HG03280 (cell line): ENCODE results near the gene TPP1.
A peak's percentile ranks its signal among the peaks of the same experiment; 100 is the strongest.

Experiments used
- ATAC-seq: cut with Tn5 transposase; IDR thresholded peaks from one replicate; pipeline ENCODE4 v1.9.1; 2021; ENCODE audit warnings: mild to moderate bottlenecking, moderate library complexity; ENCODE audit not compliant: unreplicated experiment

TPP1 gene

GRCh38 chr11:6647836-6648235, 28.6 kb upstream of the TPP1 start:
- no peak for ATAC-seq

DNA sequence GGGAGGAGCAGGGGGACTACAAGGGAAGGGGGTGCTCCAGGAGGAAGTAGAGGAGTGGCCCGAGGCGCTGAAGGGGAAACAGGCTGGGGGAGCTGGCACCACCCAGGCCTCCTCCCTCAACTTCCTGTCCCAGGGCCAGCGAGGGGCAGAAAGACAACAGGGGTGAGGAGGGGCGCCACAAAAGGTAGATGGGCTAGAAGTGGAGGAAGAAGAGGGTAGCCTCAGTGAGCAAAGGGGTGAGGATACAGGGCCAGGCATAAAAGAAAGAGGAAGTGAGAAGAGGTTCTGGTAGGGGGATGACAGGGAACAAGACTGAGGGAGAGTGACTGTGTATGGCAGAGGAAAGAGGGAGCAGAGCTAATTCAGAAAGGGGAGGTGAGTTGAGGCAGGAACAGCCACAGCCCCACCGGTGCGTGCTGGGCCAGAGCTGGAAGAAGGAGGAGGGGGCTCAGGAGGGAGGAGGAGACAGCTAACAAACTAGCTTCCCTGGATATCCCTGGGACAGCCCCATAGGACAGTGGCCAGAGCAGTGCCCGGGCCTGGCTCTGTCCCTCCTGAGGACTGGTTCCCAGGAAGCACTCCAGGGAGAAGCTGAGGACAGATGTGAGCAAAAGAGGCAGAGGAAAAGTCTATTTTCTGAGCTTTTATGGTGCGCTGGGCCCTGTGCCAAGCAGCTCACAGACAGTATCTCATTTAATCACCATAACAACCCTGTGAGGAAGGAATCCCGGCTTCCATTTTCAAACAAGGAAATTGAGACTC, 27.9 kb upstream of the TPP1 start:
- peak; percentile 88 for ATAC-seq

DNA sequence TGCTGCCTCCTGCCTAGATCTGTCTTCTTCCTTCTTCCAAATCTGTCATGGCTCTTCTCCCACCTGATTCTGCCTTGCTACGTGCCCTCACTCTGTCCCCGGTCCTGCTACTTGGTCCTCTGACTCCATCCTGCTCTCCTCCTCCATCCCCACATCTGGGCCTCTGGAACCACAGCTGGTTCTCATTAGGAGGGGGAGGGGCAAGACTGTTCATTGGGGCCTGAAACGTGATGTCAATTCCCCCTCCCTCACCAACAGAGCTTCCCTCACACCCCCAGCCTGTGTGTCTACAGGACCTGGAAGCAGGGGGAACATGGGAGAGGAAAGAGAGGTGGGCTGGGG, 27.3 kb upstream of the TPP1 start:
- ATAC-seq, result no peak

DNA sequence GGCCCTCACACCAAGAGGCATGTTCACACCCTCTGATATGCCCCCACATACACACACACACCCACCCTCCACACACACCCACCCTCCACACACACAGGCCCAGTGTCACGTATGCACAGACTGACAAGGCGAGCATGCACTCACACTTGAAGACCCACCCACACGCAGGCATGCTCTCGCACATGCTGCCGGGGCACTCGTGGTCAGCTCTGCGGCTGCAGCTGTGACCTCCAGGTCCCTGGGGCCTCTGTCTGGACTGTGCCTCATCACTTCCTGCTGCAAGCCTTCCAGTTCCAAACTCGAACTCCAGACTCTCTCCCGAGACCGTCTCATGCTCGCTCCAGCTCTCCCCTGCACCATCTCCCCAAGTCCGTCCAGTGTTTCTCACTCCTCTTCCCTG, 26.8 kb upstream of the TPP1 start:
- ATAC-seq, result no peak

- no peak for ATAC-seq
Observed at GRCh38 chr11:6642957-6643356, 23.7 kb upstream of the TPP1 start.

GRCh38 chr11:6640985-6641701, 21.9 kb upstream of the TPP1 start:
- no peak for ATAC-seq

- no peak for ATAC-seq
Observed at GRCh38 chr11:6640036-6640984, 21.1 kb upstream of the TPP1 start.

DNA sequence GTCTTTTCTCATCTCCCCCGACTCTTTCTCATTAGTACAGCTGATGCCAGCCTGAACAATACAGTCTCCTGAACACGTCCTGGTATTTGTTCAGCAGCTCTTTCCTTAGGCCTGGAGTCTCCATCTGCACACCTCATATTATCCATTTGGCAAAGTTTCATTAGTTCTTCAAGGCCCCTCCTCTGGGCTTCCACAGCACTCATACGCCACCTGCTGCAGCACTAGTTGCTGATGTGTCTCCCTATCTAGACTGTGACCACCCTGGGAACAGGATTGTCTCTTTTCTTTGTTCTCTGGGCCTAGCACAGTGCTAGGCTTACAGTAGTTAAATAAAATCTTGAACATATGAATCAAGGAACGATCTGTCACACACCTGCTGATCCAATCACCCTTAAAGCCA, 19.2 kb upstream of the TPP1 start:
- ATAC-seq, result no peak

DNA sequence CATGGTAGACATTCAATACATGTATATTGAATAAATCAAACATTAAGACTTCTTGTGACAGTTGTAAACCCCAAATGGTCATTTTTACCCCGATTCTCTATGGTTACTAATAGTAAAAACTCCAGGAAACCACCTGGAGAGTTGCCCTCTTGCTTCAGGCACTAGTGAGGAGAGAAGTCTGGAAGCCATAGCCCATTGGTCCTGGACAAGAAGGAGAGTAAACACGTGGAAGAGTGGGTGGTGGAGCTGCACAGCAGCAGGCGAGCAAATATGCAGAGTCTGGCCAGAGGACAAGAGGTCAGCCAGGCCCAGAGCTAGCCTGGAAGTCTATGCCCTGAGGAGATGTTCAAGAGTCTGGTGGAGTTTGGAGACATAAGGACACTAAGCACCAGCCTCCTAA, 18.6 kb upstream of the TPP1 start:
- no peak for ATAC-seq

DNA sequence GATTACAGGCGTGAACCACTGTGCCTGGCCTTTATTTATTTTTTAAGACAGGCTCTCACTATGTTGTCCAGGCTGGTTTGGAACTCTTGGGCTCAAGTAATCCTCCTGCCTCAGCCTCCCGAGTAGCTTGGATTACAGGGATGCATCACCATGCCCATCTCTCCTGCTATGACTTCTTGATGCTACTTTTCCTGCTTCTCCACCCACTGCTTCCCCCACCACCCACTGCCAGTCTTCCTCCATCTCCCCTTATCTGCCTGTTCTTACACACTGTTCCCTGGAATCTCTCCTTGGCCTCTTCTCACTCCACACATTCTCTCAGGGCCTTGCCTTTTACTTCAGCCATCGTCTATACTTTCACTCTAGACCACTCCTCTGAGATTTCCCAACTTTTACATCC, 17.3 kb upstream of the TPP1 start:
- ATAC-seq, result no peak

GRCh38 chr11:6635082-6635932, 16.1 kb upstream of the TPP1 start:
- no peak for ATAC-seq

- no peak for ATAC-seq
Observed at GRCh38 chr11:6634534-6634933, 15.3 kb upstream of the TPP1 start.

DNA sequence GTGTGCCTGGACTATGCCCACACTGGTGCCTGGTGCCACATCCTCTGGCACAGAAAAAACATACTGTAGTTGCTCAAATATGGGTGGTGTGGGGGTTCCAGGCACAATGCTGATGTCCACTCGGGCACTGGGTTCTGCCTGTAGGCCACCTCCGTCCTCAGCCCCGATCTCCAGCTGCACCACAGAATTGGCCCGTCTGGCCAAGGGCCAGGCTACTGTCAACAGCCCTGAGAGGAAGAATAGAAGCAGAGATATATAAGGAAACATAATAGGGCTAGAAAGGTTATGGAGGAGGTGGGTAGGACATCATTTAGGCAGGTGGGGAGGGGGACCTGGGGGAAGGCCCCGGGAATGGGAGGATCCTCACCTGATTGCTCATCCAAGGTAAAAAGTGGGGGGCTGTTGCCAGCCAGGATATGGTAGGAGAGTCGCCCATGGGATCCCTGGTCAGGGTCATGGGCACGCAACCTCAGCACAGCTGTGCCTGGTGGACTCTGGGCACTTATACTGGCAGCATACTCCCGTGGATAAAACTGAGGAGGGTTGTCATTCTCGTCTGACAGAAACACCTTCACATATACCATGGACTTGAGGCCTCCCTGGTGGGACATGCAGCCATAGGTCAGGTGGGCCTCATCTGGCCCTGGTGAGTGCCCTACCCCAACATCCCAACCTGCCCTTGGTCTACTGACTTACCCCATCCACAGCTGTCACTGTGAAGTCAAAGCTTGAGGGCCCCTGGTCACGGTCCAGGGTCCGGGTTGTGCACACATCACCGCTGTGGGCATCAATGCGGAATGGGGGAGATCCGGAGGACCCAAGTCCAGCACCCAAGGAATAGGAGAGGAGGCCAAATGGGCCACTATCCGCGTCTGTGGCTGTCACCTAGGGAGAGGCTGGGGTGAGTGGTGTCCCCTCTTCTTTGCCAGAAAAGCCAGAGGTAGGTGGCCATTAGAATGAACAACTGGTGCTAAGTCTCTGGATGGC, 14.5 kb upstream of the TPP1 start:
- no peak for ATAC-seq

DNA sequence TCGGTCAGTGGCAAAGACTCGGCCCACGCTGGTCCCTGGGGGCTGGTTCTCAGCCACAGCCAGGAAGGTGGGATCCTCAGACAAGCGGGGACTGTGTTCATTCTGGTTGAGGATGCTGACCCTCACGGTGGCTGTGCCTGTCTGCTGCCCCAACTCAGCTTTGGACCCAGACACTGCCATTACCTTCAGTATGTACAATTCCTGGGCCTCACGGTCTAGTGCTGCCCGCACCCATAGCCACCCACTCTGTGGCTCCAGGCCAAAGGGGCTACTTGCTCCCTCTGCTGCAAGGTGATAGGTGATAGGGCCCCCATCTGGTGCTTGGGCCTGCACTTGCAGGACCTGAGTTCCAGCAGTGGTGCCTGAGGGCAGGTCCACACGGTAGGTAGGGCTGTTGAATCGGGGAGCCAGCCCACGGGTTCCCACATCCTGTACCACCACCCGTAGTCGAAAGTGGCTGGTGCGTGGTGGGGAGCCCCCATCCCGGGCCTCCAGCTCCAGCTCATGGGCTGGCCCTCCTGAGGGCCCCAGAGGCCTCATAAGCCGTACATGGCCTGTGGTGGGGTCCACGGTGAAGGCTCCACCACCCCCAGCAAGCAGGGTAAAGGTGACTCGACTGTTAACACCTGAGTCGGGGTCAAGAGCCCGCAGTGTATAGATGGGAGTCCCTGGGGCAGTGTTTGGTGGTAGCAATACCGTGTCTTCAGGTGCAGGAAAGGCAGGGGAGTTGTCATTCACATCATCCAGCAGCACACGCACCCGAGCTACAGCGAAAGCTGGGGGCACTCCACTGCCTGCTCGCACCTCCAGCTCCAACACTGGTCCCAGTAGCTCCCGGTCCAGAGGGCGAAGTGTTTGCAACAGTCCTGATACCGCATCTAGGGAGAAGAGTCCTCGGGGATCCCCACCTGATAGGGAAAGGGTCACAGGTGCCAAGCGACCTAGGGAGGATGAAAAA, 13.2 kb upstream of the TPP1 start:
- no peak for ATAC-seq

GRCh38 chr11:6631361-6631890, 12.2 kb upstream of the TPP1 start:
- no peak for ATAC-seq

GRCh38 chr11:6630632-6631291, 11.5 kb upstream of the TPP1 start:
- ATAC-seq, result no peak

GRCh38 chr11:6629892-6630631, 10.8 kb upstream of the TPP1 start:
- ATAC-seq, result no peak
